NCI-H82 treated with DMSO at 0.1 percent for 48 hours (cell line): Measurements from ENCODE around the gene CARD10.
"Not testable (repeated sequence)": the region's sequence is repeated elsewhere in the genome, so short reads cannot be mapped to it uniquely, and the experiment has no call there.

ENCODE experiments used
- DNase-seq: peaks from one replicate; lab custom pipeline; 2025; ENCODE audit not compliant: unreplicated experiment; lab: John Stamatoyannopoulos, UW

CARD10 gene

DNA sequence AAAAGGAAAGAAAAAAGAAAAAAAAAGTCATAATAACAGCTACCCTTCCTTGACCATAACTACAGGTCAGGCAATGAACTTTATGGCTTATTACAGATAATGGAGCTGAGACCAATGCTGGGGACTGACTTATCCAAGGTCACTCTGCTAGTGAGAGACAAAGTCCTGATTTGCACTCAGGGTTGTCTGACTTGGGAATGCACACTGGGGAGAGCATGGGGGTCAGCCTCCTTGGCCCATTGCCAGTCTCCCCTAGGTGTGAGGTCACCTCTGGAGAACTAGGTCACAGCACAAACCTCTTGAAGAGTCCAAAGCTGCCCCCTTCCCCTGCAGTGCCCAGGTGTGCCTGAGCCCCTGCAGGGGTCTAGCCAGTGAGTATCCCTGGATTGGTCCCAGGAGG lies 35.8 kb upstream of the CARD10 start:
- no peak for DNase-seq

DNA sequence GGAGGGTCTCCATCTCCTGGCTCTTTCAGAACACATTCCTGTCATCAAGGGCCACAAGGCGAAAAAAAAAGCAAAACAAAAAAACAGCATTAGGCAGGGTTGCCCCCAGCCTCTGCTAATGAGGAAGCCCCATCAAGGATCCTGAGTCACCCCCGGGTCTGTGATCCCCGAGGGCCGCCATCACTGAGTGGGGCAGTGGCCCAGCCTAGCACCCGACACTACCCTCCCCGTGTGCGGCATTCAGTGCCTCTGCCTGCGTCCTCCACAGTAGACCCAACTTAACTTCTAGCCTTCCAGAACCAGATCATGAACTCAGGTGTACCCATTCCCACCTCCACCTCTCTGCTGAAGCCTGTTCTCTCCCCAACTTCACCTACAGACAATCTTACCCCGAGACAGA lies 34.5 kb upstream of the CARD10 start:
- no peak for DNase-seq

DNA sequence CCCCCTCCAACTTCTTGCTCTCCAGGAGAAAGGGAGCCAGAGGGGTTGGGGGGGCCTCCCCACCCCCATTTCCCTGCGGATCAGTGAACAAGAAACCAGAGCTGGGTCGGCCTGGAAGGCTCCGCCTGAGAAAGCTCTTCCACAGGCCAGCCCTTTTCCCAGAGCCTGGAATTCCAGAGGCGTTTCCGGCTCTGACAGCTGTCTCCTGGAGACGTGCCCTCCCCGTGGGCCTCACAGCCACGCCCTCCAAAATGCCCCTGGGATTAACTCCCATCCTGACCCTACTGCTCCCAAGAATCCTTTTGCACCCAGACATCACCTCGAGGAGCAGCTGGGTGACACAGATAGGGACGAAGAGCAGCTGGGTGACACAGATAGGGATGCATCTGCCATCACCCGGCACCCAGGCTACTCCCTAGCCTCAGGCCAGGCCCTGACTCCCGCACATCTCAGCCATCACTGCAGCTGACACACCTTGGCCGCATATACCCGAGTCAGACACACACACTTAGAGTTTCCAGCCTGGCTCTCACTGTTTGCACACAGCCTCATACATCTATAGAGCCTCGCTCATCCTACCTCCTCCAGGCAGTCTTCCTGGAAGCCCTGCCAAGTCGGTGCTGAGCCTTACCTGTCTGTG lies 33.4 kb upstream of the CARD10 start:
- peak; percentile 9 for DNase-seq

DNA sequence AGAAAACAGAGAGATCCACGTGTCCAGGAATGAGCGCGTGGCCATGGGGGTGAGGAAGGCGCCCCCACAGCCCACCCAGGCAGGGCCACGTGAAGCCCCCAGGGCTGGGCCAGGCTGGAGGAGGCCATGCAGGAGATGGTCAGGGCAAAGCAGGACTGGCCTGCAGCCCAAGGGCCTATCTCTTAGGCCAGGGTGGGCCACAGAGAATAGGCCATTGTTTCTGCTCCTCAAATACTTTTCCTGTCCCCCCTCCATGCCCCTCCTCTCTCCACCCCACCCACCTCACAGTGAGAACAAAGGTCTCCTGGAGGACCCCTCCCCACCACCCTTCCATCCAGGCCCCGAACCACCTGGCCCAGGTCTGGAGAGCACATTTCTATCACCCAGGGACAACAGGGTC lies 32.8 kb upstream of the CARD10 start:
- no peak for DNase-seq

DNA sequence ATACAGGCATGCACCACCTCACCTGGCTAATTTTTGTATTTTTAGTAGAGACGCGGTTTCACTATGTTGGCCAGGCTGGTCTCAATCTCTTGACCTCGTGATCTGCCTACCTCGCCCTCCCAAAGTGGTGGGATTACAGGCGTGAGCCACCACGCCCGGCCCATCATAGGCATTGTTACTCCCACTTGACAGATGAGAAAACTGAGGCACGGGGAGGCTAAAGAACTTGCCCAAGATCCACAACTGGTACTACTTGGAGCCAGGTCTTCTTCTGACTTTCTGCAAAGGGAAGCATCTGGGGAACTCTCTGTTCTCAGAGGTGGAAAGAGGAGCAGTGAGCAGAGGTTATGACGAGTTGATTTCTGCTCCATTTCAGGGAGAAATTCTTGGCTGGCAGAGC lies 31.7 kb upstream of the CARD10 start:
- DNase-seq = not testable (repeated sequence)

DNA sequence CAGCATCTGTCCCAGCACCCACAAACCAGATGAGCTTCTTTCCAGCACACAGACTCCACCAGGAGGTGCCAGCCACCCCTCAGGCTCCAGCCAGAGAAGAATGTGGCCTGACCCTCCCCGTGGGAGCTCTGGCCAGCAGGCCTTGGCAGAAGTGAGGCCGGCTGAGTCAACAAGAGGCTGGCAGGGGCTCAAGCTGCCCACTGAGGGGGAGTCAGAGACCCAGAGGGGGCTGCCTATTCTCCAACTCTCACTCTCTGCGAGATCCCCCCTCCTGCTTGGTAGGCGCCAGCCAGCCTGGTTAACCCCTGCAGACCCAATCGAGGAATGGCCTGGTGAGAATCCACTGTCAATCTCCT lies 30.5 kb upstream of the CARD10 start:
- DNase-seq = no peak

DNA sequence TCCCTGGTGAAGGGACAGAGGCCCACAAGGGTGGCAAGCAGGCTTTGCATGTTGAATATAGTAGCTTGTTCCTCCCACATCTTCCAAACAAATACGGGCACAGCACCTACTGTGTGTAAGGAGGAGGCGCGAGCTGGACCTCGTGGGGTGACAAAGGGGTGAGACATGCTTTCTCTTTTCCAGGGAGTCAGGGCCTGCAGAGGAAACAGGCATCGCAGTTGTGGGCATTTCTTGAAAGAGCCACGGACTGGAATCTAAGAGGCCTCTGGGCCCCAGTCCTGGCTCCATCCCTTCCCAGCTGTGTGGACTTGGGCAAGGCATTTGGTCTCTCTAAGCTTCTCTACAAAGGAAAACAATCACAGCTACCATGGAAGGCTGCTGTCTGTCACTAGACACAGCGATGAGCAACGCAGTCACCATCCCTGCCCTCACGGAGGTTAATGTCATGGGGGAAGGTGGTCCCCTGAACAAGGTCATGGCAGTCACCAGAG lies 28.1 kb upstream of the CARD10 start:
- DNase-seq = no peak

DNA sequence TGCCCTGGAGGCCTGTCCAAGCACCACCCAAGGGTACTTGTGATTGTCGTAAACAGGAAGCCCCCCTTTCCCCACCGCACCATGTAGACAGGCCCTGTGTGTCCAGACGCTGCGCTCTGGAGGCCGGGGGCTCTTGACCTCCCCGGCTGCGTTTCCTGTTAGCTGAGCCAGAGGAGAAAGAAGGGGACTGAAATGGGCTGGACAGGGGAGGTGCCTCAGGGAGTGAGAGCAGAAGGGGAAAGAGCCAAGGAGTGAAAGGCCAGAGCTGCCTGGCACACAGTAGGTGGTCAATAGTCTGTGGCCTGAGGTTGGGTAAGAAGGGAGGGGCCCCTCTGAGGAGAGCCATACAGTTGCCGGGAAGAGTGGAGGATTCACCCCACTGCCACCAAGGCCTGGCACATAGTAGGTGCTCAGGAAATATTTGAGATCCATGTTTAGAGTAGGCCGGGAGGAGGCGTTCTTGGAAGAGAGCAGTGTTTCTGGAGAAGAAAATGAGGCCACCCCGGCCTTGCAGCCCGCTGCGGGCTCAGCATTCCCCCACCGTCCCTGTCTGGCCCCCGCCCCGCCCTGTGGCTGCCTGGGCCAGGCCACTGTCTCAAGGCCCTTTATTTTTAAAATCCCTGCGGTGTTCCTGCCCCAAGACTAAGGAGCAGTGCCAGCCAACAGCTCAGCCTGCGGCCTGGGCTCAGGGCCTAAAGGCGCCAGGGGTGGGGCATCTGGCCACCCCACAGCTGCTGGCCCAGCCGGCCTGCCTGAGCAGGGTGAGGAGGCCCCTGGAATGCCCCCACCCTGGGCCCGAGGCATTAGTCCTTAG lies 27.4 kb upstream of the CARD10 start:
- DNase-seq = no peak

DNA sequence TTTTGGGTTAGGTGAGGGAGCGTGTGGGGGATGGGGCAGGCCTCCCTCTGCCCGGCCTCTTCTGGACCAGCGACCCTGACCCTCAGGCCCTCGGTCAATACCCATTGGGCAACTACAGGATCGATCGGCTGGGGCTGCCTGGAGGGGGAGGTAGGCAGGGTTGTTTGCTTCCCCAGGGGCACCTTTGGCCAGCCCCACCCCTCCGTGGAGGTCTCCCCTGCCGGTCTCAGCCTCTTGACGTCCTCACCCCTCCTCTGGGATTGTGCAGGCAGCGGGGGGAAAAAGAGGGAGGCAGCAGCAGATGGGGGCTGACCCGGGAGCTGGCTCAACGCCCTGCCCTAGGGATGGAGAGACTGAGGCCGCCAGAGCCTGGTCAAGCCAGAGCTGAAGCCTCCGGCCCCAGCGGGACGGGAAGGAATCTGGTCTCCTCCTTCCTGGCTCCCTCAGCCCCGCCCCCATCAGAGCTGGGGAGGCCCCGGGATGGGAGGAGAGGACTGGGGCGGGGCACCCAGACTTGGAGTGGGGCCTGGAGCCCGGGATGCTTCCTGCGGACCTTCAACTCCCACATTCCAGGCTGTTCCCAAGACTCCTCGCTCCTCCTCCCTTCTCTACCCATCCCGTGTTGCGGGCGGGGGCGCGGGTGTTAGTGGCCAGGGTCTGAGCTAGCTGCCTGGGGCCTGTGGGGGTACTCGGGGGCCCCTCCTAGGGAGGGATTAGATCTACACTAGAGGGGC lies 26.7 kb upstream of the CARD10 start:
- no peak for DNase-seq

DNA sequence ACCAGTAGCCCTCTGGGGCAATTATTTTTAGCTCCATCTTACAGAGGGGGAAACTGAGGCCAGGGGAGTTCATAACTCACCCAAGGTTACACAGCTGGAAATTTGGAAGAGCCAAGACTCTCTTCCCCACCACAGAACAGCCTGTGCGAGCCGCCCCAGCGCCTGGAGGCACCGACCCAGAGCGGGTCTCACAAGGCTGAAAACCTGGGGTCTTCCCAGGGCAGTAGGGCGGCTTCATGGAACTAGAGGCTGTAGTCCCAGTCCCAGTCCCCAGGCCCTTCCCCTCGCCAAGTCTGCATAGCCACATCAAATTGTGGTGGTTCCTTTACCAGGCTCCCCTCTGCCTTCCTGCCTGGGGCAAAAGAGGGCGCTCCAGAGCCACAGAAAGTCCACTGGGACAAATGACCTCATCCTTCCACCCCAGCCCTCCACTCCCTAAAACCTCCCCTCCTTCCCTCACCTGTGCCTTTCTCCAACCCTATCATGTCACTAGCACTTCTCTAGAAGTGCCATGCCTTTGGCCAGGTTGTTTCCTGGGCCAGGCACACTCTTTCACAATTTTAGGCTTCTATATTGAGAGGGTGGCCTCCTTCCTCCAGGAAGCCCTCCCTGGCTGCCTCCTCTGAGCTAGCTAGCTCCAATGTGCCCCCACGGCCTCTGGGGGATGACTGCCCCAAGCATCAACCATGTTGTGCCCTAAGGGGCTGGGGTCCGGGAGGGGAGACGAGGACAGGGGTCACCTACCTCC lies 25.9 kb upstream of the CARD10 start:
- no peak for DNase-seq

DNA sequence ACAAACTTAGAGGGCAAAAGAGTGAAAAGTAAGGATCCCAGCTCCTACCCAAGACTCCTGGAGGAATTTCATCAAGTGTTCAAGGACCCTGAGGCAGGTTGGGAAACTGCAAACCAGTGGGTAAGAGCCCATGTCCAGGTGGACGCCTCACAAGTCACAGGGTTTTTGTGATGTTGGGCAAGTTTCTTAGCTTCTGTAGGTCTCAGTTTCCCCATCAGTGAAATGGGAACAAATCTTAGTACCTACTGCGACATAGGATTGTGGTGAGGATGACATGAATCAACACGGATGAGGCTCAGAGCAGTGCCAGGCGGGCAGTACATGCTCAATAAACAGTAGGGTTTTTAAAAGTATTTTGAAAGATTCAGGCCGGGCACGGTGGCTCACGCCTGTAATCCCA lies 23.7 kb upstream of the CARD10 start:
- no peak for DNase-seq

DNA sequence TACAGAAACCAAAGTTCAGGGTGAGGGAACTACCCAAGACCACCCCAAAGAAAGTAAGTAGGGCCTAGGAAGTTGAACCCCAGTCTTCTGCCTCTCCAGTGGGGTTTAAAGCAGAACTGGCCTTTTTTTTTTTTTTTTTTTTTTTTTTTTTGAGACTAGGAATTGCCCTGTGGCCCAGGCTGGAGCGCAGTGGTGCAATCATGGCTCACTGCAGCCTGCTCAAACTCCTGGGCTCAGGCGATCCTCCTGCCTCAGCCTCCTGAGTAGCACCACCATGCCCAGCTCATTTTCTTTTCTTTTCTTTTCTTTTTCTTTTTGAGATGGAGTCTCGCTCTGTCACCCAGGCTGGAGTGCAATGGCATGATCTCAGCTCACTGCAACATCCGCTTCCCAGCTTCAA lies 23.2 kb upstream of the CARD10 start:
- DNase-seq = not testable (repeated sequence)

DNA sequence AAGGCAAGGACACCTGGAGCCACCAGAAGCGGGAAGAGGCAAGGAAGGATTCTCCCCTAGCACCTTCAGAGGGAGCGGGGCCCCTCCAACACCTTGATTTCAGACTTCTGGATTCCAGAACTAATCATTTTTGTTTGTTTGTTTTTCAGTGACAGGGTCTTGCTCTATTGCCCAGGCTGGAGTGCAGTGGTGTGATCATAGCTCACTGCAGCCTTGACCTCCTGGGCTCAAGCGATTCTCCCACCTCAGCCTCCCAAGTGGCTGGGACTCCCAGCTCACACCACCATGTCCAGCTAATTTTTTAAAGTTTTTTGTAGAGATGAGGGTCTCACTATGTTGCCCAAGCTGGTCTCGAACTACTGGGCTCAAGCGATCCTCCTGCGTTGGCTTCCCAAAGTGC lies 20.6 kb upstream of the CARD10 start:
- not testable (repeated sequence) for DNase-seq

DNA sequence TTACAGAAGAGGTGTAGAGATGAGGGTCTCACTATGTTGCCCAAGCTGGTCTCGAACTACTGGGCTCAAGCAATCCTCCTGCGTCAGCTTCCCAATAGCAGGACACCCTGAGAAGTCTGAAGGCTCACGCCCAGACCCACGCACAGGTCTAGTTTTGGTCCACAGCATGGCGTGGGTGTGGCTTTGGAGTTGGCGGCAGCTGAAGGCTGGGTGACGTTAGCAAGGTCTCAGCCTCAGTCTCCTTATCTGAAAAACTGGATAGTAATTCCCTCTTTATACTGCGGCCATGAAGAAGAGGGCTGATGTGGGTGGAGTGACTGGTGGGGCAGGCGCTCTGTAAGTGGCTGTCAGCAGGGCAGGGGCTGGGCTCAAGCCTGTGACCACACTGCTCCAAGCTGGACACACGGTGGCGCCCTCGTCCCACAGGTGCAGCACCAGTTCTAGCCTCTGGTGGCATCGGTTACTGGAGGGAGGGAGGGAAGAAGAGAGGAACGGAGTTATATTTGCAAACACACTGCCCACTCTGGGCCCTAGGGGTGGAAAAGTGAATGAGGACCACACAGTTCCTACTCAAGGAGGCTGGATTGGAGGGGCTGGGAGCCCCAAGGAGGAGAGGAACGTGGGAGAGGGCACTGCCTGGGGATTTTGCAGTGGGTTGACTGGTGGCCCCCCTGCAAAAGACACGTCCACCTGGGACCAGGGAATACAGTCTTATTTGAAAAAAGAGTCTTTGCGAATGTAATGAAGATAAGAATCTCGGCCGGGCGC lies 19.6 kb upstream of the CARD10 start:
- DNase-seq = peak; percentile 42

DNA sequence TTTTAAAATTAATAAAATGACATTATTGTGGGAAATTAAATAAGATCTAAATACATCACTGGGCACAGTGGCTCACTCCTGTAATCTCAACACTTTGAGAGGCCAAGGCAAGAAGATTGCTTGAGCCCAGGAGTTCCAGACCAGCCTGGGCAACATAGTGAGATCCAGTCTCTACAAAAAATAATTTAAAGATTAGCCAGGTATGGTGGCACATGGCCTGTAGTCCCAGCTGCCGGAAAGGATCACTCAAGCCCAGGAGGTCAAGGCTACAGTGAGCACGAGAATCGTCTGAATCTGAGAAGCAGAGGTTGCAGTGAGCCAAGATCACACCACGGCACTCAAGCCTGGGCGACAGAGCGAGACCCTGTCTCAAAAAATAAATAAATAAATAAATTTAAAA lies 15.9 kb upstream of the CARD10 start:
- no peak for DNase-seq

DNA sequence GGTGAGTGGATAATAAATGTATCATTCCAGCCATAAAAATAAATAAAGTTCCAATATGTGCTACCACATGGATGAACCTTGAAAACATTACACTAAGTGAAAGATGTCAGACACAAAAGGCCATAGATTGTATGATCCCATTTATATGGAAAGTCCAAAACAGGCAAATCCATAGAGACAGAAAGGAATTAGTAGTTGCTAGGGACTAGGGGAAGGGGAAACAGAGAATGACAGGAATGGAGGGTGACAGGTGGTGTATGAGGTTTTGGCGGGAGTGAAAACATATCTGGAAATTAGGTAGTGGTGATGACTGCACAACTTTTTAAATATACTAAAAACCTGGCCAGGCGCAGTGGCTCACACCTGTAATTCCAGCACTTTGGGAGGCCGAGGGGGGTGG lies 15.2 kb upstream of the CARD10 start:
- no peak for DNase-seq

DNA sequence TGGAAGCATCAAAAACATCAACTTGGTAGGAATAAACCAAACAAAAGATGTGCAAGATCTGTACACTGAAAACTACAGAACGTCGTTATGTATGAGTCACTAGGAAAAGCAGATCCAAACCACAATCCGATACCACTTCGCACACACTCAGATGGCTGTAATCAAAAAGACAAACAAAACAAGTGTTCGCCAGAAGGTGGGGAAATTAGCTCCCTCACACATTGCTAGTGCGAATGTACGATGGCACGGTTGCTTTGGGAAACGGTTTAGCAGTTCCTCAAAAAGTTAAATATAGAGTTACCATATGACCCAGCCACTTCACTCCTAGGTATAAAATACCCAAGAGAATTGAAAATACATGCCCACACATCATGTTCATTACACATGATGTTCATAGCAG lies 14.8 kb upstream of the CARD10 start:
- peak; percentile 8 for DNase-seq

DNA sequence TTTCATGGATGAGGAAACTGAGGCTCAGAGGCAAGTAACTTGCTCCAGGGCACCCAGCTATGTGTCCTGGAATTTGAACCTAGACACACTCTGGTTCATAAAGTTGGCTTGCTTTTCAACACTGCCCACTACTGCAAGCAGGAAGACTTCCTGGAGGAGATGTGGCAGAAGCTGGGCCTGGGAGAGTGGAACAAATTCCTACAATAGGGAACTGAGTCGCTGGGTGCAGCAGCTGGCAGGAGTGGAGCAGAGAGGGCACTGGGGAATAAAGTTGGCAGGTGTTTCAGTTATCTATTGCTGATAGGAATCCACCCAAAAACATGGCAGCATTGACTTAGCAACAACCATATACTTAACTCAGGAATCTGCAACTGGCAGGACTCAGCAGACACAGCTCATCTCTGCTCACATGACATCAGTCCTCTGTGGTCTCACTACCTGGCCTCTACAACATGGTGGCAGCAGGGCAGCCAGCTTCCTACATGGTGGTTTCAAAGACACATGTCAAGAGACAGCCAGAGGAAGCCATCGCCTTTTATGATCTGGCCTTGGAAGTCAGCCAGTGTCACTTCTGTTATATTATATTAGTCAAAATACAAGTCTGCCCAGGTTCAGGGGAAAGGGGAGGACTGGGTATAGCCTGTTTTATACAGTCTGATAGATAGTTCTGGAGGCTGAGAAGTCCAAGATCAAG lies 10.6 kb upstream of the CARD10 start:
- DNase-seq = no peak

DNA sequence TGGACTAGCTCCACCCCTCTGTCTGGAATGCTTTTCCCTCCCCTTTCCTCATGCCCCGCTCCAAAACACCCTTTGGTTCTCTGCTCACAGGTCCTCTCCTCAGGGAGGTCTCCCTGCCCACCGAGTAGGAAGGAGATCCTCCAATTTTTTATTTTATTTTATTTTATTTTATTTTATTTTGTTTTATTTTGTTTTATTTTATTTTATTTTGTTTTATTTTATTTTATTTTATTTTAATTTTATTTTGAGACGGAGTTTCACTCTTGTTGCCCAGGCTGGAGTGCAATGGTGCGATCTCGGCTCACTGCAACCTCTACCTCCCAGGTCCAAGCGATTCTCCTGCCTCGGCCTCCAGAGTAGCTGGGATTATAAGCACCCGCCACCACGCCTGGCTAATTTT lies 8.7 kb upstream of the CARD10 start:
- DNase-seq = not testable (repeated sequence)
